SK-N-SH treated with all-trans-retinoic acid at 6 μM for 48 hours (cell line): ENCODE measurements around the gene PKNOX2.

ENCODE experiments used
- ATAC-seq: fragments of 200-7000 bp; cut with Tn5 transposase; 3 replicates; pipeline ENCODE4 v1.9.1; 2020; ENCODE audit warnings: mild to moderate bottlenecking, moderate library complexity
- ARNTL ChIP-seq: fragments of 450-650 bp; formaldehyde crosslinking; IDR thresholded peaks from 2 replicates; pipeline ENCODE4 v1.5.0; 2020; ENCODE audit warnings: low read depth, mild to moderate bottlenecking, moderate library complexity, borderline replicate concordance
- BACH2 ChIP-seq: fragments of 250-450 bp; sonication (Bioruptor Pico); IDR thresholded peaks from 2 replicates; pipeline ENCODE4 v1.9.0; 2021; ENCODE audit warnings: mild to moderate bottlenecking, borderline replicate concordance
- CREB5 ChIP-seq: fragments of 250-450 bp; sonication (Bioruptor Pico); IDR thresholded peaks from 2 replicates; pipeline ENCODE4 v1.5.1; 2020; ENCODE audit warnings: low read depth, mild to moderate bottlenecking, moderate library complexity
- CSDC2 ChIP-seq: fragments of 250-450 bp; sonication (Bioruptor Pico); IDR thresholded peaks from 2 replicates; pipeline ENCODE4 v1.5.0; 2020; ENCODE audit warnings: mild to moderate bottlenecking, moderate library complexity
- CSRNP3 ChIP-seq: fragments of 250-450 bp; sonication (Bioruptor Pico); IDR thresholded peaks from 2 replicates; pipeline ENCODE4 v1.5.1; 2021; ENCODE audit warnings: mild to moderate bottlenecking, moderate library complexity
- ESRRG ChIP-seq: fragments of 250-450 bp; sonication (Bioruptor Pico); IDR thresholded peaks from 2 replicates; pipeline ENCODE4 v1.6.1; 2021; ENCODE audit warnings: mild to moderate bottlenecking
- GLIS3 ChIP-seq: fragments of 250-450 bp; sonication (Bioruptor Pico); IDR thresholded peaks from 2 replicates; pipeline ENCODE4 v1.5.0; 2020; ENCODE audit warnings: mild to moderate bottlenecking, moderate library complexity
- OSR1 ChIP-seq: fragments of 250-450 bp; sonication (Bioruptor Pico); IDR thresholded peaks from 2 replicates; pipeline ENCODE4 v1.8.0; 2022; ENCODE audit warnings: moderate library complexity, mild to moderate bottlenecking, inconsistent platforms
- PATZ1 ChIP-seq: fragments of 250-450 bp; sonication (Bioruptor Pico); IDR thresholded peaks from 2 replicates; pipeline ENCODE4 v1.8.0; 2020; ENCODE audit warnings: mild to moderate bottlenecking, moderate library complexity, borderline replicate concordance
- POU6F1 ChIP-seq: fragments of 250-450 bp; sonication (Bioruptor Pico); IDR thresholded peaks from 2 replicates; pipeline ENCODE4 v1.8.0; 2021; ENCODE audit warnings: low read depth, mild to moderate bottlenecking, moderate library complexity, borderline replicate concordance
- PPARA ChIP-seq: fragments of 250-450 bp; sonication (Bioruptor Pico); IDR thresholded peaks from 2 replicates; pipeline ENCODE4 v1.5.0; 2020; ENCODE audit warnings: mild to moderate bottlenecking, borderline replicate concordance
- RARB ChIP-seq: fragments of 250-450 bp; sonication (Bioruptor Pico); IDR thresholded peaks from 2 replicates; pipeline ENCODE4 v1.8.0; 2021; ENCODE audit warnings: mild to moderate bottlenecking, moderate library complexity
- TCF4 ChIP-seq: fragments of 250-450 bp; sonication (Bioruptor Pico); IDR thresholded peaks from 2 replicates; pipeline ENCODE4 v1.8.0; 2021; ENCODE audit warnings: mild to moderate bottlenecking, moderate library complexity, borderline replicate concordance
- TOX ChIP-seq: fragments of 250-450 bp; sonication (Bioruptor Pico); IDR thresholded peaks from 2 replicates; pipeline ENCODE4 v1.8.0; 2021; ENCODE audit warnings: mild to moderate bottlenecking, moderate library complexity, borderline replicate concordance
- ZFP30 ChIP-seq: fragments of 450-650 bp; formaldehyde crosslinking; IDR thresholded peaks from 2 replicates; pipeline ENCODE4 v1.5.0; 2022; ENCODE audit warnings: mild to moderate bottlenecking, moderate library complexity
- ZNF565 ChIP-seq: fragments of 450-650 bp; formaldehyde crosslinking; conservative IDR thresholded peaks from 2 replicates; pipeline ENCODE4 v1.5.0; 2020; ENCODE audit warnings: low read depth, mild to moderate bottlenecking, moderate library complexity
- ZNF70 ChIP-seq: fragments of 450-650 bp; formaldehyde crosslinking; IDR thresholded peaks from 2 replicates; pipeline ENCODE4 v1.5.0; 2020; ENCODE audit warnings: mild to moderate bottlenecking, moderate library complexity
- ZNF8 ChIP-seq: fragments of 450-650 bp; formaldehyde crosslinking; IDR thresholded peaks from 2 replicates; pipeline ENCODE4 v1.5.0; 2020; ENCODE audit warnings: mild to moderate bottlenecking, moderate library complexity
- TF ChIP-seq, protein P1 (sequence below): fragments of 250-450 bp; sonication (Bioruptor Pico); IDR thresholded peaks from 2 replicates; pipeline ENCODE4 v1.5.0; 2020; ENCODE audit warnings: mild to moderate bottlenecking, moderate library complexity

The PKNOX2 gene

GRCh38 chr11:125401235-125401634 lies 236.7 kb downstream of the PKNOX2 start (continued):
- no peak for TF ChIP-seq PATZ1 (CRISPR knock-in tag)

- no peak for ATAC-seq
Measured at GRCh38 chr11:125401746-125402145, 237.2 kb downstream of the PKNOX2 start.

DNA sequence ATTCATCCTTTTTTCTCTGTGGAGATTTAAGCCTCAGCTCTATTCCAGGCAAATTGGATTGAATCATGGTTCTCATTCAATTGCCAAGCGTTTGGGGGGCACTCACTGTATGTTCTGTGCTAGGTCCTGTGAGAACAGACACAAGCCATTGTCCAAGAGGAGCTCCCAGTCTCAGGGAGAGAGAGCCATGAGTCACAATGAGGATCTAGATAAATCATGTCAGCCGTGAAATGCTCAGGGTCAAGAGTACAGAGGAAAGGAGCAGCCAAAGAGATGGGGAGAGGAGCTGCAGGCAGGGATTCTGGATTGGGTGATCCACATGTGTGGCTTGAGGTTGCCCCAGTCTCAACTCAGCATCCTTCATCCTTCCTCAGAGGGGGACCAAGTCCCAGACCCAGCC lies 237.9 kb downstream of the PKNOX2 start:
- no peak for ATAC-seq
- TF ChIP-seq ZNF70 (CRISPR knock-in tag) (no peak), CSRNP3 (no peak), GLIS3 (CRISPR knock-in tag) (no peak), POU6F1 (no peak), TOX (CRISPR knock-in tag) (no peak), CSDC2 (no peak)
- TF ChIP-seq, protein P1, sequence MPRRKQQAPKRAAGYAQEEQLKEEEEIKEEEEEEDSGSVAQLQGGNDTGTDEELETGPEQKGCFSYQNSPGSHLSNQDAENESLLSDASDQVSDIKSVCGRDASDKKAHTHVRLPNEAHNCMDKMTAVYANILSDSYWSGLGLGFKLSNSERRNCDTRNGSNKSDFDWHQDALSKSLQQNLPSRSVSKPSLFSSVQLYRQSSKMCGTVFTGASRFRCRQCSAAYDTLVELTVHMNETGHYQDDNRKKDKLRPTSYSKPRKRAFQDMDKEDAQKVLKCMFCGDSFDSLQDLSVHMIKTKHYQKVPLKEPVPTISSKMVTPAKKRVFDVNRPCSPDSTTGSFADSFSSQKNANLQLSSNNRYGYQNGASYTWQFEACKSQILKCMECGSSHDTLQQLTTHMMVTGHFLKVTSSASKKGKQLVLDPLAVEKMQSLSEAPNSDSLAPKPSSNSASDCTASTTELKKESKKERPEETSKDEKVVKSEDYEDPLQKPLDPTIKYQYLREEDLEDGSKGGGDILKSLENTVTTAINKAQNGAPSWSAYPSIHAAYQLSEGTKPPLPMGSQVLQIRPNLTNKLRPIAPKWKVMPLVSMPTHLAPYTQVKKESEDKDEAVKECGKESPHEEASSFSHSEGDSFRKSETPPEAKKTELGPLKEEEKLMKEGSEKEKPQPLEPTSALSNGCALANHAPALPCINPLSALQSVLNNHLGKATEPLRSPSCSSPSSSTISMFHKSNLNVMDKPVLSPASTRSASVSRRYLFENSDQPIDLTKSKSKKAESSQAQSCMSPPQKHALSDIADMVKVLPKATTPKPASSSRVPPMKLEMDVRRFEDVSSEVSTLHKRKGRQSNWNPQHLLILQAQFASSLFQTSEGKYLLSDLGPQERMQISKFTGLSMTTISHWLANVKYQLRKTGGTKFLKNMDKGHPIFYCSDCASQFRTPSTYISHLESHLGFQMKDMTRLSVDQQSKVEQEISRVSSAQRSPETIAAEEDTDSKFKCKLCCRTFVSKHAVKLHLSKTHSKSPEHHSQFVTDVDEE: no peak

More at GRCh38 chr11:125401746-125402145, 237.2 kb downstream of the PKNOX2 start:
- no peak for TF ChIP-seq CSRNP3
- no peak for TF ChIP-seq ARNTL (CRISPR knock-in tag)
- TF ChIP-seq GLIS3 (CRISPR knock-in tag): no peak
- no peak for TF ChIP-seq CSDC2
- no peak for TF ChIP-seq ZNF8 (CRISPR knock-in tag)
- TF ChIP-seq PPARA (CRISPR knock-in tag): no peak
- no peak for TF ChIP-seq CREB5 (CRISPR knock-in tag)
- no peak for TF ChIP-seq ESRRG (CRISPR knock-in tag)
- TF ChIP-seq TCF4 (CRISPR knock-in tag): no peak
- TF ChIP-seq BACH2 (CRISPR knock-in tag): no peak
- no peak for TF ChIP-seq POU6F1
- no peak for TF ChIP-seq TOX (CRISPR knock-in tag)
- no peak for TF ChIP-seq RARB (CRISPR knock-in tag)
- no peak for TF ChIP-seq ZNF70 (CRISPR knock-in tag)
- no peak for TF ChIP-seq PATZ1 (CRISPR knock-in tag)
- TF ChIP-seq ZNF565 (CRISPR knock-in tag): no peak
- no peak for TF ChIP-seq ZFP30 (CRISPR knock-in tag)
- no peak for TF ChIP-seq OSR1 (CRISPR knock-in tag)
